ENCODE results near the gene RBM7. TPM values are rescaled to one million over a fixed set of nuclear protein-coding genes. Genes with fewer than 3 reads are reported as not detected.

RBM7 gene
- total RNA-seq, 1 experiment from 2014 or later = 26.4 TPM

DNA sequence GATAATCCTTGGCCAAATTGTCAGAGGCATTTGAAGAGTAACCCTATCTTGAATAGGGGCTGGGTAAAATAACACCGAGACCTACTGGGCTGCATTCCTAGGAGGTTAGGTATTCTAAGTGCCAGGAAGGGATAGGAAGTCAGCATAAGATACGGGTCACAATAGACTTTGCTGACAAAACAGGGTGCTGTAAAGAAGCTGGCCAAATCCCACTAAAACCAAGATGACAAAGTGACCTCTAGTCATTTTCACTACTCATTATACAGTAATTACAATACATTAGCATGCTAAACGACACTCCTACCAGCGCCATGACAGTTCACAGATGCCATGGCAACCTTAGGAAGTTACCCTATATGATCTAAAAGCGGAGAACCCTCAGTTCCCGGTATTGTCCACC, 37.8 kb downstream of the RBM7 start:
- no TSS peak for BruUV-seq (replicated peaks)
- peak overlapping the region; percentile 98 for H3K27ac Mint-ChIP-seq (ENCODE audit: unreplicated experiment)
- CTCF ChIA-PET = interaction anchor here (1.0 kb wide), 1 partner anchor 38 kb away, joined by 3 read pairs; the partner anchor contains the start of genes C11orf71 and RBM7
- H3K27me3 Mint-ChIP-seq (ENCODE audit: unreplicated experiment) = no peaks in the 10 kb centered on the region
- no peaks in the 10 kb centered on the region for H3K9me3 Mint-ChIP-seq (ENCODE audit: low read depth, unreplicated experiment)
- peaks cover 26% of the 10 kb centered on the region for H3K4me1 Mint-ChIP-seq (ENCODE audit: low read depth, unreplicated experiment)
- peaks cover 24% of the 10 kb centered on the region for H3K36me3 Mint-ChIP-seq (ENCODE audit: insufficient read depth, unreplicated experiment)
- H3K4me3 Mint-ChIP-seq (ENCODE audit: low read depth, unreplicated experiment) = peak overlapping the region; percentile 100
- peak; percentile 38 for DNase-seq
- intact Hi-C loops (cut with micrococcal nuclease; ENCODE audit: unreplicated experiment) = loop anchor here (2.0 to 5.0 kb wide), 3 partner anchors 38 to 146 kb away; partner anchors contain the start of genes C11orf71 and RBM7
- TF ChIP-seq, protein P1, sequence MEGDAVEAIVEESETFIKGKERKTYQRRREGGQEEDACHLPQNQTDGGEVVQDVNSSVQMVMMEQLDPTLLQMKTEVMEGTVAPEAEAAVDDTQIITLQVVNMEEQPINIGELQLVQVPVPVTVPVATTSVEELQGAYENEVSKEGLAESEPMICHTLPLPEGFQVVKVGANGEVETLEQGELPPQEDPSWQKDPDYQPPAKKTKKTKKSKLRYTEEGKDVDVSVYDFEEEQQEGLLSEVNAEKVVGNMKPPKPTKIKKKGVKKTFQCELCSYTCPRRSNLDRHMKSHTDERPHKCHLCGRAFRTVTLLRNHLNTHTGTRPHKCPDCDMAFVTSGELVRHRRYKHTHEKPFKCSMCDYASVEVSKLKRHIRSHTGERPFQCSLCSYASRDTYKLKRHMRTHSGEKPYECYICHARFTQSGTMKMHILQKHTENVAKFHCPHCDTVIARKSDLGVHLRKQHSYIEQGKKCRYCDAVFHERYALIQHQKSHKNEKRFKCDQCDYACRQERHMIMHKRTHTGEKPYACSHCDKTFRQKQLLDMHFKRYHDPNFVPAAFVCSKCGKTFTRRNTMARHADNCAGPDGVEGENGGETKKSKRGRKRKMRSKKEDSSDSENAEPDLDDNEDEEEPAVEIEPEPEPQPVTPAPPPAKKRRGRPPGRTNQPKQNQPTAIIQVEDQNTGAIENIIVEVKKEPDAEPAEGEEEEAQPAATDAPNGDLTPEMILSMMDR (IDR thresholded peaks at IDR 0.05; ENCODE audit: unreplicated experiment) = no peak

DNA sequence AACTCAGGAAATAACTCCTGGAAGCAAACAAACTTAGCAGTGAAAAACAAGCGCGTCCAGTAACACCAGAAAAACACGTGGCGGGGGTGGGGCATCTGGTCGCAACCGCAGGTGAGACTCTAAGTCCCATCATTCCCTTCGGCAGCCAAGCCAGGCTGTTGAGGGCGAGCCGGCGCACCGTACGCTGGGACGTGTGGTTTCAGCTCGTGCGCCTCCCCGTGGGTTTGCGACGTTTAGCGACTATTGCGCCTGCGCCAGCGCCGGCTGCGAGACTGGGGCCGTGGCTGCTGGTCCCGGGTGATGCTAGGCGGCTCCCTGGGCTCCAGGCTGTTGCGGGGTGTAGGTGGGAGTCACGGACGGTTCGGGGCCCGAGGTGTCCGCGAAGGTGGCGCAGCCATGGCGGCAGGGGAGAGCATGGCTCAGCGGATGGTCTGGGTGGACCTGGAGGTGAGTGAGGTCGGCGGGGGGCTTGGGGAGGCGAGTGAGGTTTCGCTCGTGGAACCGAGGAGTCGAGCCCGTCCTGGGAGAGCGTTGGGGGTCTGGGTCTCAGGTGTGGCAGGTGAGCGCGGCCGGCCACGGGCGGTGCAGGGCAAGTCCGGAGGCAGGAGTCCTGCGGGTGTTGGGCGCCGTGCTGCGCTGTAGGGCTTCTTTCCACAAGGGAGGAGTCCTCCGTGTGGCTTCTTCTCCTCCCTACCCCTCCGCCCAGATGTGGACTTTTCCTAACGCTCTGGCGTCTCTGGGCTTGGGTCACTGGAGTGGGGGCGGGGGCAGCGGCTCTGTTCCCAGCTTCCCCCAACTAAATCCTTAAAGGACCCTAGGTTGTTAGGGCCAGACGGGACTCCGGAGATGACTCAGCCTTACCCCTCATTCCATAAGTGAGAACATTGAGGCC, 39.0 kb downstream of the RBM7 start, which contains the start of gene REXO2:
Gene REXO2 (plus strand): TSS at position 239 of the 892 bp plus-strand sequence. CDS start 62 bp downstream, at position 301.
- Mint-ChIP-seq H3K9me3 (ENCODE audit: low read depth, unreplicated experiment) (no peaks in the 10 kb centered on the region), H3K36me3 (ENCODE audit: insufficient read depth, unreplicated experiment) (peaks cover 24% of the 10 kb centered on the region), H3K27me3 (ENCODE audit: unreplicated experiment) (no peaks in the 10 kb centered on the region), H3K4me1 (ENCODE audit: low read depth, unreplicated experiment) (peaks cover 26% of the 10 kb centered on the region), H3K4me3 (ENCODE audit: low read depth, unreplicated experiment) (peak within 1 kb of the TSS; percentile 100), H3K27ac (ENCODE audit: unreplicated experiment) (peak within 1 kb of the TSS; percentile 98)
- no TSS peak for BruUV-seq (replicated peaks)
- TF ChIP-seq, protein P1 (IDR thresholded peaks at IDR 0.05; ENCODE audit: unreplicated experiment) = no peak
- CTCF ChIA-PET = interaction anchor here (1.0 kb wide), 1 partner anchor 99 kb away, joined by 3 read pairs; no protein-coding TSS in a partner anchor
- intact Hi-C loops (cut with micrococcal nuclease; ENCODE audit: unreplicated experiment) = loop anchor here (2.0 to 5.0 kb wide), 3 partner anchors 39 to 147 kb away; partner anchors contain the start of genes C11orf71 and RBM7
- peak; percentile 87 for DNase-seq

DNA sequence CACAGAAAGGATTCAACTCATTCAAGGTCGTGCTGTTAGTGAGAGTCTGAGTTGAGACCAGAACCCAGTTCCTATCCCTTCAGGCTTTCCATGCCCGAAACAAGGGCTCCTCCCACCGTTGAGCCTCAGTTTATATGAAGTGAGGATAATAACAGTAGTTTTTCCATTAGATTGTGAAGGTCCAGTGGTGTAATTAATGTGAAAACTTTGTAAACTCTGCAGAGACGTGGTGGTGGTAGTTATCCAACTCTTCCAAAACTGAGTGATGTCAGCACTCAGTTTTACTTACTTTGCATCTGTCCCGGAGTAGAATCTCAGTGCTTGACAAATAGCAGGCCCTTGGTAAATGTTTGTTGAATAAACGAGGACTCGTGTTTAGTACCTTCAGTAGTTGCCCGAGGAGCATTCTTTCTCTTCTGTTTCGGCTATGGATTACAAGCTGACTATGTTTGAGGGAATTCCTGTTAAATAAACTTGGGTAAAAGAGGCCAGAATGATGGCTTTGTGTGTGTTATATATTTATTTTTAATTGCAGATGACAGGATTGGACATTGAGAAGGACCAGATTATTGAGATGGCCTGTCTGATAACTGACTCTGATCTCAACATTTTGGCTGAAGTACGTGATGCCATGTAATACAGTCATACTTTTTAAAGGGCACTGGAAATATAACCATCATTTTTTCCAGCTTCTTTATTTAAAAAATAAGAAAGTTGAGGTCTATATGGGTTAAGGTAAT, 39.8 kb downstream of the RBM7 start:
- peaks cover 26% of the 10 kb centered on the region for H3K4me1 Mint-ChIP-seq (ENCODE audit: low read depth, unreplicated experiment)
- intact Hi-C loops (cut with micrococcal nuclease; ENCODE audit: unreplicated experiment) = no loop called here
- H3K36me3 Mint-ChIP-seq (ENCODE audit: insufficient read depth, unreplicated experiment) = peaks cover 24% of the 10 kb centered on the region
- peak overlapping the region; percentile 98 for H3K27ac Mint-ChIP-seq (ENCODE audit: unreplicated experiment)
- no TSS peak for BruUV-seq (replicated peaks)
- DNase-seq = no peak
- TF ChIP-seq, protein P1 (IDR thresholded peaks at IDR 0.05; ENCODE audit: unreplicated experiment) = no peak
- no peaks in the 10 kb centered on the region for H3K27me3 Mint-ChIP-seq (ENCODE audit: unreplicated experiment)
- CTCF ChIA-PET = no interaction called here
- no peaks in the 10 kb centered on the region for H3K9me3 Mint-ChIP-seq (ENCODE audit: low read depth, unreplicated experiment)
- H3K4me3 Mint-ChIP-seq (ENCODE audit: low read depth, unreplicated experiment) = peak overlapping the region; percentile 100

DNA sequence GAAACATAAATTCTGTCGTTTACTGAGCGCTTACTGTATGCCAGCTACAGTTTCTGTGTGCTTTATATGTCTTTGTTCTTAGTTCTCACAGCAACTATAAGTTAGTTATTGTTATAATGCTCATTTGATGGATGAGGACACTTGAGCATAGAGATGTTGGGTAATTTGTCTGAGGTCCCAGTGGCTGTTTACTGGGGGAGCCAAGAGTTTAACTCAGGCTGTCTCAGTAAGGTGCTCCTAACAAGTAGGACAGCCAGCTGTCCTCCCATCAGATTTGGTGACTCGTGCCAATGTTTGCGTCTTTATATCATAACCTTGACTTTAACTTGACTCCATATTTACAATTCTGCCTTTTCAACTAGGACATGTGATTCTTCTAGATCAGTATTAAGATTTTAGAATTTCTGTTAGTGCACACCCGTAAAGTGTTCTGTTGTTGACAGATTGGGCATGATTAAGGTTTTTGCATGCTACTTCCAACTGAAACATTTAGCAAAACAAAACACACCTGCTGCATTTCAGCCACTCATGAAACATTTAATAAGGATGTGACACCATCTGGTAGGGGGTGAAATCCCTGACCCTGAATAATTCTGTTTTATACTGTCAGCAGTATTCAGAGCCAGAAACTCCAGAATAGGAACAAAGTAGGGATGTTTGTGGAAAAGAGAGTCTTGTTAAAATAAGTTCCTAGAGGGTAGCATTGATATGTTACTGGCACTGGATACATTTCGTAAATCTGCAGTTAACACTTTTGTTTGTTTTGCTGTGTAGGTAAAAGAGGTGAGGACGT, 40.7 kb downstream of the RBM7 start:
- Mint-ChIP-seq H3K27ac (ENCODE audit: unreplicated experiment) (no peak overlapping the region), H3K4me3 (ENCODE audit: low read depth, unreplicated experiment) (peak overlapping the region; percentile 100), H3K27me3 (ENCODE audit: unreplicated experiment) (no peaks in the 10 kb centered on the region), H3K4me1 (ENCODE audit: low read depth, unreplicated experiment) (peaks cover 28% of the 10 kb centered on the region), H3K9me3 (ENCODE audit: low read depth, unreplicated experiment) (no peaks in the 10 kb centered on the region), H3K36me3 (ENCODE audit: insufficient read depth, unreplicated experiment) (peaks cover 26% of the 10 kb centered on the region)
- intact Hi-C loops (cut with micrococcal nuclease; ENCODE audit: unreplicated experiment) = no loop called here
- TF ChIP-seq, protein P1 (IDR thresholded peaks at IDR 0.05; ENCODE audit: unreplicated experiment) = no peak
- TSS peak; percentile 22 for BruUV-seq (replicated peaks)
- no peak for DNase-seq
- CTCF ChIA-PET = no interaction called here

Measured in Calu3 (cell line).